OCI-M2 (cell line): ENCODE data around the gene HNRNPA3.

Experiments used
- DNase-seq: peaks from one replicate; lab custom pipeline; 2025; ENCODE audit not compliant: unreplicated experiment; lab: John Stamatoyannopoulos, UW

Gene HNRNPA3

DNA sequence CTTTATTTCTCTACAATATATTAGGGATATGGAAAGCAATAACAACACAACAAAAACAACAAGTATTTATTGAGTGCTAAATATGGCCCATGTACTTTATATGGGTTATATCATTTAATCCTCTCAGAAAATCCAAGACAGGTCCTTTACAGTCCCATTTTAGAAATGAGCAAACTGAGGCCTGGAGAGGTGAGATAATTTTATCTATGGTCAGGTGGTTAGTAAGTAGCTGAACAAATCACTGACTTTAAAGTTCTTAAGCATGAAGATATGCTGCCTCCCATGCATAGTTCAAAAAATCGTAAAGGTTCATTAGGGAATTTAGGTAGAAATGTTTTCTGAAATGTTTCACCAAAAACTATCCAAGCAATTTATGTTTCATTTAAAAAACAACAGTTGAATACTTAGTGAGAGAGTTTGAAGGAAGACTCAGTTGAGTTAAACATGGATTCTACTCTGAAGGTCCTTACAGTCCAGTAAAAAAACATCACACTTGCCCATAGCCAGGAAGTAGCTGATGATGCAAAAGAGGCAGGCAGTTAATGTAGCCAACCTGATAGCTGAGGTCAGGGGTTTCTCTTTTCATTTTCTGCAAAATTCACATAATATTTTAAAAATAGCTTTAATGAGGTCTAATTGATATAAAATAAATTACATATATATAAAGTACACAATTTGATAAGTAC is 59.5 kb downstream of the HNRNPA3 start:
- no peak for DNase-seq

- DNase-seq = no peak
These were observed 60.2 kb downstream of the HNRNPA3 start for GRCh38 chr2:177272765-177273164.

DNA sequence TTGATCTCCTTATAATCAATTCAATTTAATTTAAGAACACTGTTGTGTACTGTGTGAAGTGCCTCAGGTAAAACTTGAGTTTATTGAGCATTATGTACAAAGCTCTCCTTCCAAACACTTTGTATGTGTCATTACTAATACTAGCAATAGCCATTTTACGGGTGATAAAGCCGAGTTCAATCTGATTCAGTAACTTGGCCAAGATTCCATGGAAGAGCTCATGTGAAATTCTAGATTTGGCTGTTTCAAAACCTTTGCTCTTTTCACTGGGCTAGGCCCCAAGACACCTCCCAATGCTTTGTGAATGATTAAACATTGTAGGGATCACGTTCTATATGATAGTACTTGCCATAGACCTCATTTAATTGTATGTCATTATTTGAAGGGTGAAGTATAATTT is 60.8 kb downstream of the HNRNPA3 start:
- DNase-seq = no peak
